ENCODE results near the gene ZNF511. TPM values are rescaled to one million over a fixed set of nuclear protein-coding genes. Genes with fewer than 3 reads are reported as not detected.

ZNF511 gene
- total RNA-seq, 1 experiment from 2014 or later, result 42.7 TPM

DNA sequence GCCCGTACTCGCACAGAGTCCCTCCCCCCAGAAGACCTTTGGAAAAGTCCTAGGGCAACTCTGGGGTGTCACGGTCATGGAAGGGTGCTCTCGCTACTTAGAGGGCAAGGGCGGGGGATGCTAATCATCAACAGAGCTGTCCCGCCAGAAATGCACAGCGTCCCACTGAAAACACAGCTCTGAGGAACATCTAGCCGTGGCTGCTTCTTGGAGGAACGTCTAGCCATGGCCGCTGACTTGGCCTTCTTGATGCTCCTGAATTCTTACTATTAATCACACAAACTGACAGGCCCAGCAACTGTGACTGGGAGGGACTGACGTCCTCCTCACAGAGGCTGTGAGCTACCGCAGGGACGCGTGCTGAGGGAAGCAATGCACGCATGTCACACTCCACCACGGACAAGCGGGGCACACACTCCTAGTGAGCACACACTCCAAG is 1.8 kb upstream of the ZNF511 start:
- ChIA-PET CTCF (interaction anchor here (0.7 to 2.2 kb wide), 19 partner anchors 8 to 956 kb away, joined by 3 to 14 read pairs (median 6); partner anchors contain the start of gene ECHS1), POLR2A (interaction anchor here (0.9 to 1.6 kb wide), 6 partner anchors 8 to 49 kb away, joined by 3 to 6 read pairs (median 4); no protein-coding TSS in a partner anchor)
- H3K27ac Mint-ChIP-seq (ENCODE audit: low read depth, unreplicated experiment), result peak overlapping the region; percentile 100
- peaks cover 35% of the 10 kb centered on the region for H3K36me3 Mint-ChIP-seq (ENCODE audit: insufficient read depth, unreplicated experiment)
- H3K27me3 Mint-ChIP-seq (ENCODE audit: insufficient read depth, unreplicated experiment), result no peaks in the 10 kb centered on the region
- DNase-seq (ENCODE audit: unreplicated experiment), result no peak
- no TSS peak for BruUV-seq (replicated peaks)
- peak overlapping the region; percentile 98 for H3K4me3 Mint-ChIP-seq (ENCODE audit: unreplicated experiment)
- TF ChIP-seq, protein P1, sequence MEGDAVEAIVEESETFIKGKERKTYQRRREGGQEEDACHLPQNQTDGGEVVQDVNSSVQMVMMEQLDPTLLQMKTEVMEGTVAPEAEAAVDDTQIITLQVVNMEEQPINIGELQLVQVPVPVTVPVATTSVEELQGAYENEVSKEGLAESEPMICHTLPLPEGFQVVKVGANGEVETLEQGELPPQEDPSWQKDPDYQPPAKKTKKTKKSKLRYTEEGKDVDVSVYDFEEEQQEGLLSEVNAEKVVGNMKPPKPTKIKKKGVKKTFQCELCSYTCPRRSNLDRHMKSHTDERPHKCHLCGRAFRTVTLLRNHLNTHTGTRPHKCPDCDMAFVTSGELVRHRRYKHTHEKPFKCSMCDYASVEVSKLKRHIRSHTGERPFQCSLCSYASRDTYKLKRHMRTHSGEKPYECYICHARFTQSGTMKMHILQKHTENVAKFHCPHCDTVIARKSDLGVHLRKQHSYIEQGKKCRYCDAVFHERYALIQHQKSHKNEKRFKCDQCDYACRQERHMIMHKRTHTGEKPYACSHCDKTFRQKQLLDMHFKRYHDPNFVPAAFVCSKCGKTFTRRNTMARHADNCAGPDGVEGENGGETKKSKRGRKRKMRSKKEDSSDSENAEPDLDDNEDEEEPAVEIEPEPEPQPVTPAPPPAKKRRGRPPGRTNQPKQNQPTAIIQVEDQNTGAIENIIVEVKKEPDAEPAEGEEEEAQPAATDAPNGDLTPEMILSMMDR (IDR thresholded peaks at IDR 0.05; ENCODE audit: unreplicated experiment), result no peak
- peaks cover 18% of the 10 kb centered on the region for H3K4me1 Mint-ChIP-seq (ENCODE audit: insufficient read depth, unreplicated experiment)
- H3K9me3 Mint-ChIP-seq (ENCODE audit: unreplicated experiment), result no peaks in the 10 kb centered on the region
- intact Hi-C loops (cut with micrococcal nuclease), result loop anchor here (1.0 to 5.0 kb wide), 3 partner anchors 29 to 405 kb away; no protein-coding TSS in a partner anchor

DNA sequence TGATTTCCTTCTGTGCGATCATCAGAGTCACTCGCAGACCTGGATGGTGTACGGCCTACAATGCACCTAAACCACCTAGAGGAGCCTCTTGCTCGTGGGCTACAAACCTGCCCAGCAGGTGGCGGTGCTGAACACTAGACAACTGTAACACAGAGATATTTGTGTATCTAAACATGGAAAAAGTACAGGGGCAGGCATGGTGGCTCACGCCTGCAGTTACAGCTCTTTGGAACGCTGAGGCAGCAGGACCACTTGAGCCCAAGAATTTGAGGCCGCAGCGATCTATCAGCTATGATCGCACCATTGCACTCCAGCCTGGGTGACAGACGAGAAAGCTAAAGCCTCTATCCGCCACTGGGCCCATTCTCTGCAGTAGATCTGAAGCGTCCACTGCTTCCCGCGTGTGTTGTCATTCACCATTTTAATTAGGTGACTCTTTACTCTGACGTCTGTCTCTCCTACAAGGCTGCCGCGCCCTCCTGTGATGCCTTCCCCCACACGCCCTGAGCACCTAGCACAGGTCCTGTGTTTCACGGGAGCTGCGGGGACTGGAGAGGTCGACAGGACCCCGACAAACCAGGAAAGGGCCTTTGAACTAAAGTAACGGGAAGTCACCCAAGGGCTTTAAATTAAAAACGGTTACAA is 816 bp upstream of the ZNF511 start:
- TF ChIP-seq, protein P1 (IDR thresholded peaks at IDR 0.05; ENCODE audit: unreplicated experiment), result peak; percentile 74
- Mint-ChIP-seq H3K4me1 (ENCODE audit: insufficient read depth, unreplicated experiment) (peaks cover 18% of the 10 kb centered on the region), H3K9me3 (ENCODE audit: unreplicated experiment) (no peaks in the 10 kb centered on the region), H3K27me3 (ENCODE audit: insufficient read depth, unreplicated experiment) (no peaks in the 10 kb centered on the region), H3K27ac (ENCODE audit: low read depth, unreplicated experiment) (peak overlapping the region; percentile 100), H3K36me3 (ENCODE audit: insufficient read depth, unreplicated experiment) (peaks cover 28% of the 10 kb centered on the region), H3K4me3 (ENCODE audit: unreplicated experiment) (peak overlapping the region; percentile 98)
- no TSS peak for BruUV-seq (replicated peaks)
- DNase-seq (ENCODE audit: unreplicated experiment), result peak; percentile 83
- ChIA-PET POLR2A (interaction anchor here (0.5 to 2.1 kb wide), 13 partner anchors 9 to 988 kb away, joined by 3 to 13 read pairs (median 3); no protein-coding TSS in a partner anchor), CTCF (interaction anchor here (0.5 to 2.2 kb wide), 20 partner anchors 9 to 404 kb away, joined by 3 to 14 read pairs (median 6); partner anchors contain the start of gene ECHS1)
- intact Hi-C loops (cut with micrococcal nuclease), result loop anchor here (1.0 to 5.0 kb wide), 3 partner anchors 30 to 406 kb away; no protein-coding TSS in a partner anchor

DNA sequence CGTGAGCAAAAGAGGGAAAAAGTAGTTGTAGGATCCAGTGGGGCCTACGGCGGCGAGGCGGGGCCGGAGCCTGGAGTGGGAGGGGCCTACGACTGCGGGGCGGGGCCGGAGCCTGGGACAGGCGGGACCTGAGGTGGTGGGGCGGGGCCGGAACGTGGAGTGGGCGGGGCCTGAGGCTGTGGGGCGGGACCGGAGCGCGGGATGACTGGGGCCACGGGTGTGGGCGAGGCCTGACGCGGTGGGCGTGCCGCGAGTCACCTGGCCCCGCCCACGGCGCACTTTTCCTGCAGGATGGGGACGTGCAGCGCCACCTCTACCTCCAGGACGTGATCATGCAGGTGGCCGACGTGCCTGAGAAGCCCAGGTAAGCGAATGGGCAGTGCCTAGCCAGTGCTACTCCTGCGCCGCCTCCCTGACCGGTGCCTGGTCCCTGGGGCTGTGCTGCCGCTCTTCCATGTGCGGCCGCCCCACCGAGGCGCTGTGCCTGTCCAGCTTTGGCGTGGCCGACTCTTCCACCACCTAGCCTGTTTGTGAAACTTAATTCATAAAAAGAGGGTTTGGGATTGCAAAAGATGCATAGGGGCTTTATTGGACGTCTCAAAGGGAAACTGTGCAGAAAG is 496 bp downstream of the ZNF511 start:
- intact Hi-C loops (cut with micrococcal nuclease), result loop anchor here (1.0 to 5.0 kb wide), 3 partner anchors 50 to 407 kb away; no protein-coding TSS in a partner anchor
- Mint-ChIP-seq H3K9me3 (ENCODE audit: unreplicated experiment) (no peaks in the 10 kb centered on the region), H3K27me3 (ENCODE audit: insufficient read depth, unreplicated experiment) (no peaks in the 10 kb centered on the region), H3K4me1 (ENCODE audit: insufficient read depth, unreplicated experiment) (peaks cover 18% of the 10 kb centered on the region), H3K27ac (ENCODE audit: low read depth, unreplicated experiment) (no peak overlapping the region), H3K4me3 (ENCODE audit: unreplicated experiment) (peak overlapping the region; percentile 98), H3K36me3 (ENCODE audit: insufficient read depth, unreplicated experiment) (peaks cover 21% of the 10 kb centered on the region)
- TF ChIP-seq, protein P1 (IDR thresholded peaks at IDR 0.05; ENCODE audit: unreplicated experiment), result no peak
- BruUV-seq (replicated peaks), result no TSS peak
- CTCF ChIA-PET, result interaction anchor here (0.6 to 0.7 kb wide), 2 partner anchors 20 to 166 kb away, joined by 3 read pairs; no protein-coding TSS in a partner anchor
- POLR2A ChIA-PET, result interaction anchor here (0.7 to 2.1 kb wide), 4 partner anchors 31 to 59 kb away, joined by 3 to 13 read pairs (median 5); no protein-coding TSS in a partner anchor
- DNase-seq (ENCODE audit: unreplicated experiment), result peak; percentile 91

Data from MCF 10A (cell line).